HG02943 (cell line): ENCODE measurements around the gene CDK12.
"Not testable (repeated sequence)": the region's sequence is repeated elsewhere in the genome, so short reads cannot be mapped to it uniquely, and the experiment has no call there.

Experiments
- ATAC-seq: cut with Tn5 transposase; IDR thresholded peaks from one replicate; pipeline ENCODE4 v1.9.1; 2021; ENCODE audit warnings: mild to moderate bottlenecking, low read depth, moderate library complexity; ENCODE audit not compliant: unreplicated experiment

CDK12 gene

DNA sequence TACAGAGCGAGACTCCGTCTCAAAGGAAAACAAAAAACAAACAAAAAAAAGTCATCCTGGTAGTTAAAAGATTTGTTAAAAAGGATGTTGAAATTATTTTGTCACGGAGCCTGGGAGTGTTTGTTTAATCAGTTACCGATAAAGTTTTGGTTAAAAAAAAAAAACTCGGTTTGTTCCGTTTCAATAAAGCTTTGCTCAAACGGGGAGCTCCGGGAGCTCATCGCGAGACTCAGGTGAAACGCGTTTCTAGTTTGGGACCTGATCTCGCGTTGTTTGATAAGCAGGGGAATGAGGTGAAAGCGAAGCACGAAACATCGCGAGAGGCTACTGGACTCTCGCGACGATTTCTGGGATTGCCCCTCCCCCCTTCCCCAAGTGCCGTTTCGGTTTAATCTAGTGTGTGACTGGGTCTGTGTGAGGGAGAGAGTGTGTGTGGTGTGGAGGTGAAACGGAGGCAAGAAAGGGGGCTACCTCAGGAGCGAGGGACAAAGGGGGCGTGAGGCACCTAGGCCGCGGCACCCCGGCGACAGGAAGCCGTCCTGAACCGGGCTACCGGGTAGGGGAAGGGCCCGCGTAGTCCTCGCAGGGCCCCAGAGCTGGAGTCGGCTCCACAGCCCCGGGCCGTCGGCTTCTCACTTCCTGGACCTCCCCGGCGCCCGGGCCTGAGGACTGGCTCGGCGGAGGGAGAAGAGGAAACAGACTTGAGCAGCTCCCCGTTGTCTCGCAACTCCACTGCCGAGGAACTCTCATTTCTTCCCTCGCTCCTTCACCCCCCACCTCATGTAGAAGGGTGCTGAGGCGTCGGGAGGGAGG is at the start of gene CDK12:
Gene CDK12 (plus strand): TSS at position 374 of the 813 bp plus-strand sequence. CDS start 586 bp downstream, outside the sequence.
- peak; percentile 49 for ATAC-seq

DNA sequence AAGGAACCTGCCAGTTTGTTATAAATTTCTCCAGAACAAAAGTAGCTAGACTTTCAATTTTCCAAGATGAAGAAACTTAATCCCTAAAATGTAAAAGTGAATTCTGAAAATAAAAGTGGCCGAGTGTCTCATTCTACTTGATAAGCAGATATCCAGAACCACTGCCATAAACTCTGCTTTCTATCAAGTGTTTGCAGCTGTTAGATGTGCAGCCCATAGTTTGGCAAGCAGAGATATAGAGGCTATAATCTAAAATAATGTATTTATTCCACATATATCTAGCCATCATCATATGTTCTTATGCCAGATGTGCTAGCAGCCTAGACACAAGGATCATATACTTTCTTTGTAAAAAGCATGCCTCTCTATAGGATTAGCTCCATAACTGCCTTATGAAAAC is 45.1 kb upstream of the CDK12 start:
- ATAC-seq: no peak

DNA sequence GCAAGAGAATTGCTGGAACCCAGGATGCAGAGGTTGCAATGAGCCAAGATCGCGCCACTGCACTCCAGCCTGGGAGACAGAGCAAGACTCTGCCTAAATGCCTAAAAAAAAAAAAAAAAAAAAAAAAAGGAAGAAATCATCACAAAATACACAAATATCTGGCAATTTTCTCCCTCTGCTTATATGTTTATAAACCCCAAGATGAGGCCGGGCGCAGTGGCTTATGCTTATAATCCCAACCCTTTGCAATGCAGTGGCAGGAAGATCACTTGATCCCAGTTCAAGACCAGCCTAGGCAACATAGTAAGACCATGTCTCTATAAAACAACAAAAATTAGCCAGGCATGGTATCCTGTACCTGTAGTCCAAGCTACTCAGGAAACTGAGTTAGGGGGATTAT is 31.7 kb upstream of the CDK12 start:
- ATAC-seq: no peak

DNA sequence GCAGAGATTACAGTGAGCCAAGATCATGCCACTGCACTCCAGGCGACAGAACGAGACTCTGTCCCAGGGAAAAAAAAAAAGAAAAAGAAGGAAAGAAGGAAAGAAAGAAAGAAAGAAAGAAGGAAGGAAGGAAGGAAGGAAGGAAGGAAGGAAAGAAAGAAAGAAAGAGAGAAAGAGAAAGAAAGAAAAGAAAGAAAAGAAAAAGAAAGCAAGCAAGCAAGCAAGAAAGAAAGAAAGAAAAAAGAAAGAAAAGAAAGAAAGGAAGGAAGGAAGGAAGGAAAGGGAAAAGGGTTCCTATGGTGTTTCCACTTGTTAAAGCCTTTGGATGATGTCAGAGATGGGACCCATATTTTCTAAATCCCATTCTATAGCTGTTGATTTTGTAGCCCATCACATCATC is 21.4 kb upstream of the CDK12 start:
- ATAC-seq: not testable (repeated sequence)

DNA sequence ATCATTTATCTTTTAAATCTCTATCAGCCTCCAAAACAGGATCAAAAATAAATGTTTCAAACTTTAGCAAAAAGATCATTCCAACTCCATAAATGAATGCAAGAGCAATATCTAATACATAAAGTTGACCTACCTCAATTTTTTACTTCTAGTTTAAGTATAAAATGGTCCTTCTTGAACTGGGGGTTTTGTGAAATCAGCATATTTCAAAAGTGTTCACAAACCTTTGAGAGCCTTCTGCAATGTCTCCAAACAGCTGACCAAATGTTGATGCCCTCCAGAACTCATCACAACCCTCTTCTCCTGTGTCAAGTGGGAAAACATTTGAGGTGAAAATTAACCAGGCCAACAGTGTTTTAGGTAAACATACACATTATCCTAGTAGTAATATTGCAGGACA is 18.0 kb upstream of the CDK12 start:
- ATAC-seq: no peak

DNA sequence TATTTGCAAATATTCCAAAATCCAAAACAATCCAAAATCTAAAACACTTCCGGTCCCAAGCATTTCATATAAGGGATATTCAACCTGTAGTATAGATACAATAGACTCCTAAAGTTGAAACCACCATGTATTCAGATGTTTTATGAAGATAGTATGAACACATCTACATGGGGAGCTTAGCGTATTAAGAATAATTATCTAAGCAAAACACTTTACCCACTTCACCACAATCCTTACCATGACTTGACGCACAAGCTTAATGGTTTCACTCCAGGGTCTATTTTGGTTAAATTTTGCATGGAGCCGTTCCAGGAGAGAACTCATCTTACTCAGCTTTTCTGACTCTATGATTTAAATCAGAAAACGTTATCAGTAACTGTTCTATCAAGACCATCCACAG is 13.7 kb upstream of the CDK12 start:
- ATAC-seq: no peak

DNA sequence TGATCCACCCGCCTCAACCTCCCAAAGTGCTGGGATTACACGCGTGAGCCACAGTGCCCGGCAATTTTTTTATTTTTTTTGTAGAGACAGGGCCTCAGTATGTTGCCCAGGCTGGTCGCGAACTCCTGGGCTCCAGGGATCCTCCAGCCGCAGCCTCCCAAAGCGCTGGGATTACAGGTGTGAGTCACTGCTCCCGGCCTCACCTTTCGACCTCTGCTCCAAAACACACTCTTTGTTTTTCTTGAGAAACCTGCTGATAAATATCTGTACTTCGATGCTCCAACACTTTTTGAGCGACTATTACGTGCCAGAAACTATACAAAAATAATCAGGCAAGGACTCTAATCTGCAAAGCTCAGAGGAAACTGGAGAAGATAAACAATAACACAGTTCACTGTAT is 11.2 kb upstream of the CDK12 start:
- no peak for ATAC-seq

DNA sequence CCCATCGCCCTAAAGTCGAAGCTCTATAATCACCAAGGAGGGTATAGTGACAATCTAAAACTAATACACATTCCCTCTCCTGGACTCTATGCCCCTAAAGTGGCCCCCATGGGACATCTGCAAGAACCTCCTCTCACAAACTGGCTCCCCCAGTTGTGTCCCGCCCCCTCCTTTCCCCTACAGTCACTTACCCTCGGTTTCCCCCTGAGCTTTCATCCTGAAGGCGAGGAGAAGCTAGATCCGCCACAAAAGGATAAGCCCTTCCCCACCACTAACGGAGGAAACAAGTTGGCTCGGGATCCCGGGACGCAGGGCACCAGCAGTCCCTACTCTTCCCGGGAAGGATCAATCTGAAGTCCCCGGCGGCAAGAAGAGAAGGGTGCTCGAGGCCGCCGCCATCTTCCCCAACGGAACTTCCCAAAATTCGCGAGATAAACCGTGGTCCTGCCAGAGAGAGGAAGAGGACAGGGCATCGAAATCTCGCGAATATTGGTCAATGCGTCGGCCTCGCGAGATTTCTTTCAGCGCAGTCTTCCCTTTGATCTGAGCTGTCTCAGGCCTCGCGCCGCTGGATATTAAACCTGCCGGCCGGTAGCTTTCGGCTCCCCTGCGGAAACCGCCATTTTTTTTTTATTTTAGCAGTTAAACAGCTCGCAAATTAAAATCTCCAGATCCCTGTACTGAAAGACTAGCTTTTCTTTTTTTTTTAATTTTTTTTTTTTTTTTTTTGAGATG is 10.3 kb upstream of the CDK12 start, which contains the start of gene MED1:
Gene MED1 (minus strand): TSS at position 417 of the 735 bp plus-strand sequence. CDS start 201 bp downstream, at position 216.
- peak; percentile 85 for ATAC-seq

DNA sequence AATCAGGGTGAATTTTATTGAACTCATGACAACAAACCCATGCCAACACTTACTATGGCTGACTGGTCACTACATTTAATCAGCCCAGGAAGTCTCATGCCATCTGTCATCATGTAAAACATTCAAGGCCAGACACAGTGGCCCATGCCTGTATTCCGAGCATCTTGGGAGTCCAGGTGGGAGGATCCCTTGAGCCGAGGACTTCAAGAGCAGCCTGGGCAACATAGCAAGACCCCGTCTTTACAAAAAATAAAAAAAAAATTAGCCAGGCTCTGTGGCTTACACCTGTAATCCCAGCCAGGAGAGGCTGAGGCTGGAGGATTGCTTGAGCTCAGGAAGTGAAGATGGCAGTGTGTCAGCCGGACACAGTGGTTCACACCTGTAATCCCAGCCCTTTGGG is 5.4 kb upstream of the CDK12 start:
- ATAC-seq: no peak

DNA sequence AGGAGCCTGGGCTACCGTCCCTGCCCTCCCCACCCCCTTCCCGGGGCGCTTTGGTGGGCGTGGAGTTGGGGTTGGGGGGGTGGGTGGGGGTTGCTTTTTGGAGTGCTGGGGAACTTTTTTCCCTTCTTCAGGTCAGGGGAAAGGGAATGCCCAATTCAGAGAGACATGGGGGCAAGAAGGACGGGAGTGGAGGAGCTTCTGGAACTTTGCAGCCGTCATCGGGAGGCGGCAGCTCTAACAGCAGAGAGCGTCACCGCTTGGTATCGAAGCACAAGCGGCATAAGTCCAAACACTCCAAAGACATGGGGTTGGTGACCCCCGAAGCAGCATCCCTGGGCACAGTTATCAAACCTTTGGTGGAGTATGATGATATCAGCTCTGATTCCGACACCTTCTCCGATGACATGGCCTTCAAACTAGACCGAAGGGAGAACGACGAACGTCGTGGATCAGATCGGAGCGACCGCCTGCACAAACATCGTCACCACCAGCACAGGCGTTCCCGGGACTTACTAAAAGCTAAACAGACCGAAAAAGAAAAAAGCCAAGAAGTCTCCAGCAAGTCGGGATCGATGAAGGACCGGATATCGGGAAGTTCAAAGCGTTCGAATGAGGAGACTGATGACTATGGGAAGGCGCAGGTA is 762 bp downstream of the CDK12 start:
- ATAC-seq: peak; percentile 14

DNA sequence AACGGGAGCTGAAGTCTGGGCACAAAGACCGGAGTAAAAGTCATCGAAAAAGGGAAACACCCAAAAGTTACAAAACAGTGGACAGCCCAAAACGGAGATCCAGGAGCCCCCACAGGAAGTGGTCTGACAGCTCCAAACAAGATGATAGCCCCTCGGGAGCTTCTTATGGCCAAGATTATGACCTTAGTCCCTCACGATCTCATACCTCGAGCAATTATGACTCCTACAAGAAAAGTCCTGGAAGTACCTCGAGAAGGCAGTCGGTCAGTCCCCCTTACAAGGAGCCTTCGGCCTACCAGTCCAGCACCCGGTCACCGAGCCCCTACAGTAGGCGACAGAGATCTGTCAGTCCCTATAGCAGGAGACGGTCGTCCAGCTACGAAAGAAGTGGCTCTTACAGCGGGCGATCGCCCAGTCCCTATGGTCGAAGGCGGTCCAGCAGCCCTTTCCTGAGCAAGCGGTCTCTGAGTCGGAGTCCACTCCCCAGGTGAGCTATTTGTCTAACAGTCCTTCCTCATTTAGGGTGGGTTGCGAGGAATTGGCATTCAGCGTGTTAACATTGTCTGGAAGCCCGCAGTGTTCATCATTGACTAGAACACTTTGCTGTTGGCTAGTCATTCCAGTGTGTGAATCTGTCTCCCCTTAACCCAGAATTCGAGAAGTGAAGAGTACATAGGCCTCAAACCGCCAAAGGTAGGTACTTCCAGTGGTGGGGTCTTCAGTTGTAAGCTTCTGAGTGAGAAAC is 1.5 kb downstream of the CDK12 start:
- ATAC-seq: no peak

DNA sequence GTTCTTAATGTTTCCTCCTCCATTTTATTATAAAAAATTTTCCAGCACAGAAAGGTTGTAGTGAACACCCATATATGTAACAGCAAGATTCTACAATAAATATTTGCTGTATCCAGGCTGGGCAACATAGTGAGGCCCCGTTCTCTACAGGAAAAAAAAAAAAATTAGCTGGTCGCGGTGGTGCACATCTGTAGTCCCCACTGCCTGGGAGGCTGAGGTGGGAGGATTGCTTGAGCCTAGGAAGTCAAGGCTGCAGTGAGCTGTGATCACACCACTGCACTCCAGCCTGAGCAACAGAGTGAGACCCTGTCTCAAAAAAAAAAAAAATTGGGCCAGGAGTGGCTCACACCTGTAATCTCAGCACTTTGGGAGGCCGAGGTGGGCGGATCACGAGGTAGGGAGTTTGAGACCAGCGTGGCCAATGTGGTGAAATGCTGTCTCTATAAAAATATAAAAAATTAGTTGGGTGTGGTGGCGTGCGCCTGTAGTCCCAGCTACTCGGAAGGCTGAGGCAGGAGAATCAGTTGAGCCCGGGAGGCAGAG is 3.4 kb downstream of the CDK12 start:
- not testable (repeated sequence) for ATAC-seq

DNA sequence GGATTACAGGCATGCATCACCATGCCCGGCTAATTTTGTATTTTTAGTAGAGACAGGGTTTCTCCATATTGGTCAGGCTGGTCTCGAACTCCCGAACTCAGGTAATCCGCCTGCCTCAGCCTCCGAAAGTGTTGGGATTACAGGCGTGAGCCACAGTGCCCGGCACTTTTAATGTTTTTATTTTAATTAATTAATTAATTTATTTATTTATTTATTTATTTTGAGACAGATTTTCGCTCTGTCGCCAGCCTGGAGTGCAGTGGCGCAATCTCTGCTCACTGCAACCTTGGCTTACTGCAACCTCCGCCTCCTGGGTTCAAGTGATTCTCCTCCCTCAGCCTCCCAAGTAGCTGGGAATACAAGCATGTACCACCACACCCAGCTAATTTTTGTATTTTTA is 7.3 kb downstream of the CDK12 start:
- ATAC-seq: not testable (repeated sequence)

DNA sequence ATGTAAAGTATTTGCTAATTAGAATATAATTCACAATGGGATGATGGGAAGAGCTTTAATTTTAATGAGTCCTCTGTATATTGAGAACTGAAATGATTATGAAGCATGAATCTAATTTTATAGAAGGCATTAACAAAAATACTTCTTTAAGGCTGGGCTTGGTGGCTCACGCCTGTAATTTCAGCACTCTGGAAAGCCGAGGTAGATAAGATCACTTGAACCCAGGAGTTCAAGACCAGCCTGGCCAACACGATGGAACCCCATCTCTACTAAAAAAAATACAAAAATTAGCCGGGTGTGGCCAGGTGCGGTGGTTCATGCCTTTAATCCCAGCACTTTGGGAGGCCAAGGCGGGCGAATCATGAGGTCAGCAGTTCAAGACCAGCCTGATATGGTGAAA is 12.0 kb downstream of the CDK12 start:
- ATAC-seq: no peak

DNA sequence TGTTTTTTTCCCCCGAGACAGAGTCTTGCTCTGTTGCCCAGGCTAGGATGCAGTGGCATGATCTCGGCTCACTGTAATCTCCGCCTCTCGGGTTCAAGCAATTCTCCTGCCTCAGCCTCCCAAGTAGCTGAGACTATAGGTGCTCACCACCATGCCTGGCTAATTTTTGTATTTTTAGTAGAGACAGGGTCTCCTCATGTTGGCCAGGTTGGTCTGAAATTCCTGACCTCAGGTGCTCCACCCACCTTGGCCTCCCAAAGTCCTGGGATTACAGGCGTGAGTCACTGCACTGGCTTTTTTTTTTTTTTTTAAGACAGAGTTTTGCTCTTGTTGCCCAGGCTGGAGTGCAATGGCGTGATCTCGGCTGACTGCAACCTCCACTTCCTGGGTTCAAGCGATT is 18.3 kb downstream of the CDK12 start:
- ATAC-seq: not testable (repeated sequence)

DNA sequence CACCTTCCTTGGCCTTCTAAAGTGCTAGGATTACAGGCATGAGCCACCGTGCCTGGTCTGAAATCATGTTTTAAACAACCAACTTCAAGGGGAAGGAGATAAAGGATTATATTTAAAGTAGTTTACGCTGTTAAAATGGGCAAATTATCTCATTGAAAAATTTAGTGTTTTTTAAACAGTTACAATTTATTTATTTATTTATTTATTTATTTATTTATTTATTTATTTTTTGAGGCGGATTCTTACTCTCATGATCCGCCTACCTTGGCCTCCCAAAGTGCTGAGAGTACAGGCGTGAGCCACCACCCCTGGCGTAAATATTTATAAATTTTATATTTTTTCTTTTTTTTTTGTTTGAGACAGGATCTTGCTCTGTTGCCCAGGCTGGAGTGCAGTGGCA is 22.2 kb downstream of the CDK12 start:
- no peak for ATAC-seq

DNA sequence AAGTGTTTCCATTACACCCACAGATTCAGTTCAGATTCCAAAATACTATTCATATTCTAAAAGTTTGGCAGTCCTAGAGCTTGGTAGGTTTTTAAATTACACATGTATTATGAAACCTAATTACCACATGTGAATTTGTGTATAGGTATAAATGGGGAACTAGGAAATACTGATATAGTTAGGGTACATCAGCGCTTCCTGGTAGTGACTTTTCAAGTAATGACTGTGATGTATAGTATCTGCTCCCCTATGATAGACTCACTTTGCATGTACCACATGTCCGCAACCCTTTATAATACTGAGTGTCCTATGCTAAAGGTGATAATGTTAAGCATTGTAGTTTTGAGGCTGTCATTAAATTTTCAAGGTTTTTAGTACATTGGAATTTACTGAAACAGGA is 22.9 kb downstream of the CDK12 start:
- no peak for ATAC-seq

DNA sequence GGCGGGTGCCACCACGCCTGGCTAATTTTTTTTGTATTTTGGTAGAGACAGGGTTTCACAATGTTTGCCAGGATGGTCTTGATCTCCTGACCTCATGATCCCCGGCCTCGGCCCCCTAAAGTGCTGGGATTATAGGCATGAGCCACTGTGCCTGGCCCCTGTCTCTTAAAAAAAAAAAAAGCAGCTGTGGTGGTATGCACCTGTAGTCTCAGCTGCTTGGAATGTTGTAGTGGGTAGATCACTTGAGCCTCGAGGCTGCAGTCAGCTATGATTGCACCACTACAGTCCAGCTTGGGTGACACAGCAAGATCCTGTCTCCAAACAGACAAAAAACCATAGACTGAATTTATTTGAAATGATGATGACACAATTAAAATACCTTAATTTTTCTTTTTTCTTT is 24.3 kb downstream of the CDK12 start:
- no peak for ATAC-seq

DNA sequence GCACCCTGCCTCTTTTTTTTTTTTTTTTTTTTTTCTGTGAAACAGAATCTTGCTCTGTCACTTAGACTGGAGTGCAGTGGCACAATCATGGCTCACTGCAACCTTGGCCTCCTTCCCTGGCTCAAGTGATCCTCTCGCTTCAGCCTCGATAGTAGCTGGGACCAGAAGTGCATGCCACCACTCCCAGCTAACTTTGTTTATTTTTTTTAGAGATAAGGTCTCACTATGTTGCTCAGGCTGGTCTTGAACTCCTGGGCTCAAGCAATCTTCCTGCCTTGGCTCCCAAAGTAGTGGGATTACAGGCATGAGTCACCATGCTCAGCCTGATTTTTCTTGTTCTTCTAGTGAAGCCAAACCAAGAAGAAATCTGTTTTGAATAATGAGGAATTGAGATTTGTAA is 25.0 kb downstream of the CDK12 start:
- no peak for ATAC-seq

DNA sequence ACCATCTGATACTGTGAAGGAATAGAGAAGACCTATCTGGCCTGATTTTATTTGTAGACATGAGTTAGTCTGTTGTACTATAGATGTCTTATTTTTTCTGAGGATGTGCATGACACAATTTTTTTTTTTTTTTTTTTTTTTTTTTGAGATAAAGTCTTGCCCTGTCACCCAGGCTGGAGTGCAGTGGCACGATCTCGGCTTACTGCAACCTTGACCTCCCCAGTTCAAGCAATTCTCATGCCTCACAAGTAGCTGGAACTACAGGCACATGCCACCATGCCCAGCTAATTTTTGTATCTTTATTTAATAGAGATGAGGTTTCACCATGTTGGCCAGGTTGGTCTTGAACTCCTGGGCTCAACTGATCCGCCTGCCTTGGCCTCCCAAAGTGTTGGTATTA is 26.2 kb downstream of the CDK12 start:
- not testable (repeated sequence) for ATAC-seq
